Caco-2 (cell line): ENCODE data around the gene GRM7. TPM values are rescaled to one million over a fixed set of nuclear protein-coding genes. Genes with fewer than 3 reads are reported as not detected.

Experiments
- BruUV-seq: library from RNA; stranded (reverse); fragments of 400-500 nt; replicated peaks from 2 replicates; lab custom pipeline; 2021; lab: Mats Ljungman, UMichigan
- CTCF ChIA-PET: fragments of 300-600 bp; sonication (Branson Sonifier 250); formaldehyde crosslinking; loops from one replicate; lab custom pipeline; 2022; ENCODE audit warnings: antibody characterized with exemption; lab: Charles Lee
- POLR2A ChIA-PET: fragments of 300-600 bp; sonication (Branson Sonifier 250); formaldehyde crosslinking; loops from one replicate; lab custom pipeline; 2022; ENCODE audit warnings: antibody characterized with exemption; lab: Charles Lee
- DNase-seq, 2 experiments: peaks; one replicate each; pipeline versions ENCODE4 v3.0.0 to v3.0.0-alpha.2; 2020 to 2022
- H3K27me3 ChIP-seq: replicated peaks from 2 replicates; pipeline ENCODE4 v1.6.0; 2011; ENCODE audit warnings: low read length; ENCODE audit not compliant: control insufficient read depth, insufficient read depth
- H3K36me3 ChIP-seq: 2 replicates; pipeline ENCODE4 v1.5.1; 2011; ENCODE audit warnings: low read length; ENCODE audit not compliant: control insufficient read depth, insufficient read depth
- H3K4me1 ChIP-seq: fragments of 250-450 bp; sonication (Bioruptor Pico); 2 replicates; pipeline ENCODE4 v1.5.1; 2020; ENCODE audit warnings: mild to moderate bottlenecking
- H3K4me3 ChIP-seq: 2 replicates; pipeline ENCODE4 v1.5.1; 2011; ENCODE audit warnings: low read depth, mild to moderate bottlenecking, control low read depth, low read length
- H3K9me3 ChIP-seq: fragments of 250-450 bp; sonication (Bioruptor Pico); 2 replicates; pipeline ENCODE4 v1.5.1; 2020; ENCODE audit warnings: mild to moderate bottlenecking, moderate library complexity
- H3K27ac Mint-ChIP-seq: one replicate; pipeline ENCODE4 v1.8.0; 2022; ENCODE audit warnings: mixed read lengths; ENCODE audit not compliant: unreplicated experiment
- H3K27me3 Mint-ChIP-seq: one replicate; pipeline ENCODE4 v1.8.0; 2022; ENCODE audit warnings: mixed read lengths; ENCODE audit not compliant: insufficient read depth, unreplicated experiment
- H3K36me3 Mint-ChIP-seq: one replicate; pipeline ENCODE4 v1.8.0; 2022; ENCODE audit warnings: mild to moderate bottlenecking, mixed read lengths; ENCODE audit not compliant: insufficient read depth, unreplicated experiment
- H3K4me1 Mint-ChIP-seq: one replicate; pipeline ENCODE4 v1.8.0; 2022; ENCODE audit warnings: low read depth, mixed read lengths; ENCODE audit not compliant: unreplicated experiment
- H3K4me3 Mint-ChIP-seq: one replicate; pipeline ENCODE4 v1.8.0; 2022; ENCODE audit warnings: mild to moderate bottlenecking, moderate library complexity, mixed read lengths; ENCODE audit not compliant: unreplicated experiment
- H3K9me3 Mint-ChIP-seq: one replicate; pipeline ENCODE4 v1.8.0; 2022; ENCODE audit warnings: mixed read lengths; ENCODE audit not compliant: unreplicated experiment
- CTCF ChIP-seq, 2 experiments: fragments of 200-600 bp in 1 of 2; IDR thresholded peaks; 1 replicate in 1 of 2; 2 replicates in 1 of 2; pipeline versions ENCODE4 v1.5.1 to v1.8.0; 2011 to 2022; ENCODE audit warnings: antibody characterized with exemption in 1 of 2, control low read depth in 1 of 2, inconsistent platforms in 1 of 2, low read depth in 1 of 2, low read length in 1 of 2, mild to moderate bottlenecking in 1 of 2, moderate library complexity in 1 of 2; ENCODE audit not compliant: insufficient read depth in 1 of 2, severe bottlenecking in 1 of 2, unreplicated experiment in 1 of 2
- intact Hi-C: fragments of 100-400 bp; cut with micrococcal nuclease; formaldehyde crosslinking; loops from one replicate; pipeline ENCODE4 v1.10.0; 2022; ENCODE audit not compliant: unreplicated experiment
- total RNA-seq: library from RNA; stranded (reverse); gene quantifications from 2 replicates; pipeline ENCODE4 v1.2.3, GENCODE V29; 2022

GRM7 gene
- total RNA-seq, 1 experiment from 2014 or later: not detected

DNA sequence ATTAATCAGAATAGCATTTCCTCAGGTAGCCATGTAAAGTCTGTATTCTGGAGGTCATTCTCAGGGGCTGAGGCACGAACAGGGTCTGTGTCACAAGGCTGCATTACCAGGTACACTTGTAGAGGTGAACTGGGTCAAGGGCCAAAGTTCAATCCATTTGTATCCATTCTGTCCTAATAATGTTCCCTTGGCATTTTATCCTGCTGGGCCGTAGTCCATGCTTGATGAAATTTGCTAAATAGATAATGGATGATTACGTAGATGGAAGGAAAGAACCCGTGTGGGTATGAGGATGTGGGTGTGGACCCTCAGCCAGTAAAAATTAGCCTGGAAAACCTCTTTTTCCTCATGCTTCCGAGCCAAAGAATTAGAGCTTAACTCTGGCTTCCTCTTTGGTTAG, 785.9 kb downstream of the GRM7 start:
- Mint-ChIP-seq H3K36me3 (no peaks in the 10 kb centered on the region), H3K4me3 (no peak overlapping the region), H3K27me3 (no peaks in the 10 kb centered on the region), H3K4me1 (no peaks in the 10 kb centered on the region), H3K9me3 (no peaks in the 10 kb centered on the region), H3K27ac (no peak overlapping the region)
- H3K4me3 ChIP-seq: no peak overlapping the region
- DNase-seq: no peak
- H3K27me3 ChIP-seq: no peaks in the 10 kb centered on the region
- ChIA-PET POLR2A (no interaction called here), CTCF (no interaction called here)
- H3K36me3 ChIP-seq: no peaks in the 10 kb centered on the region
- no peaks in the 10 kb centered on the region for H3K4me1 ChIP-seq
- TF ChIP-seq CTCF (IDR thresholded peaks at IDR 0.05; ENCODE audit: insufficient read depth in 1 of 2, low read depth in 1 of 2, low read length in 1 of 2, severe bottlenecking in 1 of 2, unreplicated experiment in 1 of 2): no peak
- no TSS peak for BruUV-seq
- intact Hi-C loops: no loop called here
- H3K9me3 ChIP-seq: no peaks in the 10 kb centered on the region

- DNase-seq: no peak
- H3K27me3 ChIP-seq: no peaks in the 10 kb centered on the region
- no peak for TF ChIP-seq CTCF (IDR thresholded peaks at IDR 0.05; ENCODE audit: insufficient read depth in 1 of 2, low read depth in 1 of 2, low read length in 1 of 2, severe bottlenecking in 1 of 2, unreplicated experiment in 1 of 2)
- Mint-ChIP-seq H3K27ac (no peak overlapping the region), H3K9me3 (peaks cover 23% of the 10 kb centered on the region), H3K4me3 (no peak overlapping the region), H3K36me3 (no peaks in the 10 kb centered on the region), H3K4me1 (no peaks in the 10 kb centered on the region), H3K27me3 (no peaks in the 10 kb centered on the region)
- H3K4me1 ChIP-seq: no peaks in the 10 kb centered on the region
- ChIA-PET POLR2A (no interaction called here), CTCF (no interaction called here)
- H3K36me3 ChIP-seq: no peaks in the 10 kb centered on the region
- no TSS peak for BruUV-seq
- H3K4me3 ChIP-seq: no peak overlapping the region
- no peaks in the 10 kb centered on the region for H3K9me3 ChIP-seq
- intact Hi-C loops: no loop called here
Measured at GRCh38 chr3:7650466-7650865, 789.6 kb downstream of the GRM7 start.

- DNase-seq: no peak
- no peak overlapping the region for H3K4me3 Mint-ChIP-seq
- H3K4me1 Mint-ChIP-seq: no peaks in the 10 kb centered on the region
- POLR2A ChIA-PET: no interaction called here
- no TSS peak for BruUV-seq
- Histone ChIP-seq H3K27me3 (no peaks in the 10 kb centered on the region), H3K9me3 (no peaks in the 10 kb centered on the region), H3K36me3 (no peaks in the 10 kb centered on the region), H3K4me1 (no peaks in the 10 kb centered on the region), H3K4me3 (no peak overlapping the region)
- CTCF ChIA-PET: no interaction called here
- peaks cover 23% of the 10 kb centered on the region for H3K9me3 Mint-ChIP-seq
- H3K36me3 Mint-ChIP-seq: no peaks in the 10 kb centered on the region
- TF ChIP-seq CTCF (IDR thresholded peaks at IDR 0.05; ENCODE audit: insufficient read depth in 1 of 2, low read depth in 1 of 2, low read length in 1 of 2, severe bottlenecking in 1 of 2, unreplicated experiment in 1 of 2): no peak
- intact Hi-C loops: no loop called here
- no peaks in the 10 kb centered on the region for H3K27me3 Mint-ChIP-seq
- H3K27ac Mint-ChIP-seq: no peak overlapping the region
Measured at GRCh38 chr3:7651274-7651673, 790.4 kb downstream of the GRM7 start.
